NCI-H1092 (cell line): ENCODE measurements around the gene CMBL.
"Not testable (repeated sequence)": the region's sequence is repeated elsewhere in the genome, so short reads cannot be mapped to it uniquely, and the experiment has no call there.

ENCODE experiments used
- DNase-seq: peaks from one replicate; lab custom pipeline; 2025; lab: John Stamatoyannopoulos, UW

The CMBL gene

DNA sequence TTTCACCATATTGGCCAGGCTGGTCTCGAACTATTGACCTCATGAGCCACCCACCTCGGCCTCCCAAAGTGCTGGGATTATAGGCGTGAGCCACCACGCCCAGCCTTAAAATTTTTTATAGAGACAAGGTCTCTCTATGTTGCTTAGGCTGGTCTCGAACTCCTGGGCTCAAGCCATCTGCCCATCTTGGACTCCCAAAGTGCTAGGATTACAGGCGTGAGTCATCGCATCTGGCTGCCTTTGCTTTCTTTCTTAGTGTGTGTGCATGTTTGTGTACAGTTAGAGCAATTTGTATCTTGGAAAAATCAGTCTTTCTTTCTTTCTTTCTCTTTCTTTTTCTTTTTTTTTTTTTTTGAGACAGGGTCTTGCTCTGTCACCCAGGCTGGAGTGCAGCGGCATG, 22.3 kb downstream of the CMBL start:
- not testable (repeated sequence) for DNase-seq

DNA sequence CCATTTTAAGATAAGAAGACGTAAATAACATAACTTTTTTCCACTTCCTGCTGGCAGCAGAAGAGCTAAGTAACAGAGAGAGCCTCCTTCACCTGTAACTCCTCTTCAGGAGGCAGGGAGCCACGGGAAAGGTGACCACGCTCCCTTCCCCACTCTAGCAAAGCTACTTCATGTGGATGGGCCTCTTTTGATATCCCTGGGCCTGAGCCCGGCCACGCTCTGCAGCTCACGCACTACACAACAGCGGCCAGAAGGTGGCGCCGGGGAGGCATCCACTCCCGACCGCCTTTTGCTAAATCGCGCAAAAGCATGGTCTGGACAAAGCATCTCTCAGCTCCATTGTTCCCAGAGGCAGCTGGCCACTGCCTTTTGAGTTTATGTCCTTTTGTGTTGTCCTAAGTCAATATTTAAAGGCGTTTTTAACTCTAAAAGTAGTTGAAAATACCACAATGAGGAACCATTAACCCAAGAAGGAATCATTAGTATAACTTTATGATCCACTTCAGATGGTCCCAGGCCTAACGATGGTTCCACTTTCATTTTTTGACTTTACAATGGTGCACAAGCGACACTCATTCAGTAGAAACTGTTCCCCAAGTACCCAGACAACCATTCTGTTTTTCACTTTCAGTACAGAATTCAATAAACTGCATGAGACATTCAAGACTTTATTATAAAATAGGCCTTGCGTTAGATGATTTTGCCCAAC, 23.6 kb downstream of the CMBL start:
- peak; percentile 89 for DNase-seq

DNA sequence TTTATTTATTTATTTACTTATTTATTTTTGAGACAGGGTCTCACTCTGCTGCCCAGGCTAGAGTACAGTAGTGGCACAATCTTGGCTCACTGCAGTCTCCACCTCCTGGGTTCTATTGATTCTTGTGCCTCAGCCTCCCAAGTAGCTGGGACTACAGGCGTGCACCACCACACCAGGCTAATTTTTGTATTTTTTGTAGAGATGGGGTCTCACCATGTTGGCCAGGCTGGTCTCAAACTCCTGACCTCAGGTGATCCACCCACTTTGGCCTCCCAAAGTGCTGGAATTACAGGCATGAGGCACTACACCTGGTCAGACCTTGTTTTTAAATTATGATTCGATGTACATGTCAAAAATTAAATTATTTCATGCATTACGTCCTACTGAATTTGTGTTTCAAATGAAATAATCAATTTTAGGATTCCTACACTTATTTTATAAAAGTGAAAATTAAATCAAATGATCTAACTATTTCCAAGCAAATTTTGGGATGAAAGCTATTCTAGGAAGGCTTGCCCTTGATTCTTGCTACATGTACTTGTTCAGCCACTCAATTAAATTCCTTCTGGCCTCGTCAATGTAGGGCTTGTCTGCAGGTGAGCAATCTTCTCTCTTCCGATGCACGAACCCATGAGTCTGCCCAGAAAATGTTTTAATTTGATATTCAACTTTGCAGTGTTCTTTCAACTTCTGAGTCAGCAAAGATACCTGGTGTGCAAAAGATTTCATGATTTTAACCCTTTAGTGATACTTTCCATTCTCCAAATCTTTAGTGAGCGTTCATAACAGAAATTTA, 27.6 kb downstream of the CMBL start:
- no peak for DNase-seq

DNA sequence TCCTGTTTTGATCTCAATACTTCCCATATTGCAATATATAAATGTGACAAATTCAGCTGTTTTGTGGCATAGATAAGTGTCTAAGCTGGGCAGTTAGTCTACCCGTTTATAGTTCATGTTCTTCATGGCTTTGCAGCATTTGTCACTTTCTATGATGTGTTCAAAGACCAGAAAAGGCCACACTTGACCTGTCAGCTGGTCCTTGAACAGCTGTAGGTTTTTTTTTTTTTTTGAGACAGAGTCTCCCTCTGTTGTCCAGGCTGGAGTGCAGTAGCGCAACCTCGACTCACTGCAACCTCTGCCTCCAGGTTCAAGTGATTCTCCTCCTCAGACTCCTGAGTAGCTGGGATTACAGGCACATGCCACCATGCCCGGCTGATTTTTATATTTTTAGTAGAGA, 28.4 kb downstream of the CMBL start:
- no peak for DNase-seq

DNA sequence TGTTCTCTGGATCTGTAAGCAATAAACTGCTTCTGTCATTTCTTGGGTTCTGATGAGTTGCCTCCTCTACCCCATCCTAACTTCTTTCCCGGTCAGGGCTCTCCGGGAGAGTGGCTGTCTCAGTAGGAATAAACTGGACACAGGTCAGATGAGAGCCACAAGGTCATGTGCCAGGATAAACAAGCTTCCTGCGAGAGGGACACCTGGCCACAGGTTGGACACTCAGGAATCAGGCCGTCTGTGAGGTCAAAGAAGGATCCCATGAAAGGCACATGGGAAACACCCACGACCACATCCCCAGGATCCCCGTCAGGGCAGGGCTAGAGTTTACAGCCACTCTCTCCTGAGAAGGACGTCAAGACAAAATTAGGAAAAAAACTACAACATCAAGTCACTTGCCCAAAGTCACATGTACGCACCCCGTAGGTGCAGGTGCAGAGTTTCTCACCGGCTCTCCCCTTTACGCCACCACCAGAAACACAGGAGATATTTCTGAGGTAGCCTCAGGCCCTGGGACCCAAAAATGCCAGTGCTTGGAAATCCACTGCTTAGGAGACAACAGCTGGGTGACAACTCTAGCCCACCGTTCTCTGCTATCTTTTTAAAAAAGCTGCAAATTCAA, 28.9 kb downstream of the CMBL start:
- DNase-seq, result no peak

DNA sequence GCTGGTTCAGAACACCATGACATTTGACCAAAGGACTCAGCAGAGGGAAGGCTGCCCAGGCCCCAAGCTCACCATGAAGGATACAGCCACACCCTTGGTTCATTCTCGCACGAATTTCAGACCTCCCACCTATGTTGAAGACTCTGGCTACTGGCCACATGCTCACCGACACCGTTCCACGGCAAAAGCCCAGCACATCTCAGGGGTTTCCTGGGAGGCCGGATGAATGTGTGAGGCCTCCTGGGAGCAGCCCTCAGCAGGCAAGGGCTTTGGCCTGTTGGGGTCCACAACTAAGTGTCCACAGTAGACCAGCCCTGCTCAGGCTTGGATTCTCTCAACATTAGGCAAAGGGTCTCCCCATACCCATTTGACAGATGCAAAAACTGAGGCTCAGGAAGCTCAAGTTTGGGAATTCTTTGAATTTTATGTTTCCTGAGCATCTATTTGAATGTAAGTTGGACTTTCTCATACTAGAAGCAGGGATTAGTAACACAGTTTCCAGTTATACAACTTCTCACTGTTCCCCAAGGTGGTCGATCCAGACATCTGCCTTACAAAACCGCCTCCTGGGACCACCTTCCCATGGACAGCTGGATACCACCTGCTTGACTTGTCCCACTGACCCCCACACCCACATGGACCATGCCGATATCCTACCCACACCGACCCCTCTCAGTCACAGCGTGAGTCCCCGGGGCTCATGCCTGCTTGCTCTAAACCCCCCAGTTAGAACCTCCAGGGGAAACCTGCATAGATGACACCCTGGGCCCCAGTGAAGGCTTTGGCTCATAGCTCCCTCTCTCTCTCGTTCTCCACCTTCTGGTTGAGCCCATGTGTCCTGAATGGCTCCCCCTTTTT, 29.7 kb downstream of the CMBL start:
- no peak for DNase-seq

DNA sequence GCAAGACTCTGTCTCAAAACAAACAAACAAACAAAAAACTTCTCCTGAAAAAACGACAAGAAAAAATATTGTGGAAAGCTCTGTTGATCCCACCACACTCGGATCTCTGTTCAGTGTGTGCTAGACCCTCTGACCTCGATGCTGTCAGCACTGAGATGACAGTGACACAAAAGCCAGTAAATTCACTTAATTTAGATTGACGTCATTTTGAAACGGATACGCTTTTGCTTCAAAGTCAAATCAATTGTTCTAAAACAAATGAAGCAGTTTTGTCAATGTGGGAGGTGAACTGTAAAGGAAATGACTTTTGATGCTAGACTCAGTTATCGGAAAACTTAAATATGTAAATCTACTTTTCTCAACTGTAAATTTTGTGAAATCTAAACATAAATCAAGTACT, 31.0 kb downstream of the CMBL start:
- DNase-seq, result no peak

DNA sequence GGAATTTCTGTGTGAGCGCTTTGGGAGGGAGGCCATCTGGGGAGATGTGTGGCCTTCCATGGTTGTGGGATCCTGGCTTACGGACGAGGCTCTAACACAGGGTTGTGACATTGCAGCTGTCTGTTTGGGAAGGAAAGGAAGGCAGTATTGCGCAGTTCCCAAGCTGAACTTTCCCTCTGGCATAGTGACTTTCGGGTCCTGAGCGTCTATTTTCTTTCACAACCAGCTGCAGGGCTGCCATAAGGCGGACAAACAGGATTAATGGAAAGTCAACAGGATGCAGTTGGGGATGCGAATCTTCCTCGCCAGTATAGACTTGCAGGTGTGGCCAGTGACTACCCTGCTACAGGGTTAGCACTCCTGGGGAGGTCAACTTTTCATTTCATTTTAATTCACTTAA, 31.7 kb downstream of the CMBL start:
- no peak for DNase-seq

DNA sequence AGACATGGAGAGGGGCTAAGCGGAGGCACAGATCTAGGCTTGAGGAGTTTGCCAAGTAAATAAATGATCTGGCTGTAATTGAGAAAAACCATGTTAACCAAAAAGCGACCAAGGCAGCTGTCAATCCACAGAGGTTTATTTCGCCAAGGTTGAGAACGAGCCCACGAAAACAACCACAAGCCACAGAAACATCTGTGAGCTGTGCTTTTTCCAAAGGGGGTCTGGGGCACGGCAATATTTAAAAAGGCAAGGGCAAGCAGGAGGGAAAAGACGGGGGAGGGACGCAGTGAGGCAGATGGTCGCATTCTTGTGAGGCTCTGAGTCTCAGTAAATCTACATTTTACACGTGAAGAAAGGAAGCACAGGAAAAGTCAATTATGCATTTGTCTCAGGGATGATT, 32.2 kb downstream of the CMBL start:
- DNase-seq, result no peak

DNA sequence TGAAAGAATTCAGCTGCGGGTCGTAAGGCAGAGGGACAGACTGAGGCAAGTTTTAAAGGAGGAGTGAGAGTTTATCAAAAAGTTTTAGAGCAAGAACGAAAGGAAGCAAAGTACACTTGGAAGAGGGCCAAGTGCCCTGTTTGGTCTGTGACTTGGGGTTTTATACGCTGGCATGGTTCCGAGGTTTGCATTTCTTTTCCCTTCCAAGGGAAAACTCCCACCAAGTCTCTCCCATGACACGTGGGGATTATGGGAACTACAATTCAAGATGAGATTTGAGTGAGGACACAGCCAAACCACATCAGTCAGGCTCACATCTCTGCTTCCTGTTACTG, 34.9 kb downstream of the CMBL start:
- not testable (repeated sequence) for DNase-seq

DNA sequence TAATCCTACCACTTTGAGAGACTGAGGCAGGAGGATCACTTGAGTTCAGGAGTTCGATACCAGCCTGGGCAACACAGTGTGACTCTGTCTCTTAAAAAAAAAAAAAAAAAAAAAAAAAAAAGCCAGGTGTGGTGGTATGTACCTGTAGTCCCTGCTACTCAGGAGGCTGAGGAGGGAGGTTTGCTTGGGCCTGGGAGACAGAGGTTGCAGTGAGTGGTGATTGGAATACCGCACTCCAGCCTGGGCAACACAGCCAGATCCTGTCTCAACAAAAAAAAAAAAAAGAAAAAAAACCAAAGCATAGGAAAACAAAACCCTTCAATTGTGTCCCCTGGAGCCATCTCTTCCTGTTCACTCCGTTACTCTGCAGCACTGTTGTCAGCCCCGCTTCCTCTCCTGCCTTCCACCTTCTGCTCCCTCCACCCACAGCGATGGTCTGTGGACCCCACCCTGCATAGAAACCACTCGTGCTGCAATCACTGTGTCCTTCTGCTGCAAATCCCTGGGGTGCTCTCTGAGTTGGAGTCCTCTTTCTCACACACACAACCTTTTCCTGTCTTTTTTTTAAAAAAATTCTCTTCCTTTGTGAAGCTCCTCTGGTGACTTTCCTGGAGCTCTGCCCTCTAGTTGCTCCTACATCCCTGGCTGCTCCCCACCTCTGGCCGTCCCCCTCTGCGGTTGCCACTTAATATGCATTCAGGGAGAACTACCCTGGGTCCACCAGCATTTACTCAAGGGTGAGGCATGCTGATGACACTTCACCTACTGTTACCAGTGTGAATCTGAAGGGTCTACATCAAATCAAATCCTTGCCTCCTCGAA, 35.4 kb downstream of the CMBL start:
- no peak for DNase-seq

DNA sequence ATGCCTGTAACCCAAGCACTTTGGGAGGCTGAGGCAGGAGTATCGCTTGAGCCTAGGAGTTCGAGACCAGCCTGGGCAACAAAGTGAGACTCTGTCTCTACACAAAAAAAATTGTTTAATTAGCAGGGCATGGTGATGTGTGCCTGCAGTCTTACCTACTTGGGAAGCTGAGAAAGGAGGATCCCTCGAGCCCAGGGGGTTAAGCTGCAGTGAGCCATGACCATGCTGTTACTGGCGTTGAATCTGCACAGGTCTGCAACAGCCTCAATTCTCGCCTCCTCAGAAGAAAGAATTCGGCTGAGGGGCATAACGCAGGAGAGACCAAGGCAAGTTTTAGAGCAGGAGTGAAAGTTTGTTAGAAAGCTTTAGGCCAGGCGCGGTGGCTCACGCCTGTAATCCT, 39.6 kb downstream of the CMBL start:
- no peak for DNase-seq

DNA sequence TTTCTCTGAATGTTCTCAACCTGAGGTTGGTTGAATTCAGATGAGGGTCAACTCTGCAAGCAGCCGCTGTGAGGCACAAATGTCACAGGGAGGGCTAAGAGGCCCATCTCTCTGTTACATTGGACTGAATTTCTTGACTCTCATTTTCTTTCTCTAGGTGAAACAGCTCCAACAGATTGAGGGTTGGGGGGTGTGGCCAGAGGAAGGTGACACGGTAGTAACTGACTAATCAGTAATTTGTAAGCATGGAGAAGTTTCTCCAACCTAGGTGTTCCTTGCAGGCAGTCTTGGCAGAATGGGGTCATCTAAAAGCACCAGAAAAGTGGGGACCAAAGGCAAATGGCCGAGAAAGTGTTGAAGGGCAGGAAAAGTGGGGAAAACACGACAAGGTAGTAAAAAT, 40.9 kb downstream of the CMBL start:
- DNase-seq, result no peak

DNA sequence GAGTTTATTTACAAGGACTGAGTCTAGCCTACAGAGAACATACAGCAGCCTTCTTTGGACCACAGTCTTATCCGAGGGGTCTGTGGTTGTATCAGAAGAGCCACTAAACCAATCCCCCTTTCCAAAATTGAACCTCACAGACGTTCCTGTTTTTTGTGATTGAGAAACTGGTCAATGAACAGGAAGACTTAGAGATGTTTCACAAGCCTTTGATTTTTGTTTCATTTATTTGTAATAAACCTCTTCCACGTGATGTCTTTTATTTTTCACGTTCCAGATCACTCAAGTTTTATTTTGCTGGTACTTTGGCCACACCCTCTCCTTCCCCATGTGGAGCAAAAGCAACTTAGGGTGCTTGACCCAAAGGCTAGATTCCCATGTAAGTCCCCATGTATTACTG, 41.6 kb downstream of the CMBL start:
- DNase-seq, result no peak

DNA sequence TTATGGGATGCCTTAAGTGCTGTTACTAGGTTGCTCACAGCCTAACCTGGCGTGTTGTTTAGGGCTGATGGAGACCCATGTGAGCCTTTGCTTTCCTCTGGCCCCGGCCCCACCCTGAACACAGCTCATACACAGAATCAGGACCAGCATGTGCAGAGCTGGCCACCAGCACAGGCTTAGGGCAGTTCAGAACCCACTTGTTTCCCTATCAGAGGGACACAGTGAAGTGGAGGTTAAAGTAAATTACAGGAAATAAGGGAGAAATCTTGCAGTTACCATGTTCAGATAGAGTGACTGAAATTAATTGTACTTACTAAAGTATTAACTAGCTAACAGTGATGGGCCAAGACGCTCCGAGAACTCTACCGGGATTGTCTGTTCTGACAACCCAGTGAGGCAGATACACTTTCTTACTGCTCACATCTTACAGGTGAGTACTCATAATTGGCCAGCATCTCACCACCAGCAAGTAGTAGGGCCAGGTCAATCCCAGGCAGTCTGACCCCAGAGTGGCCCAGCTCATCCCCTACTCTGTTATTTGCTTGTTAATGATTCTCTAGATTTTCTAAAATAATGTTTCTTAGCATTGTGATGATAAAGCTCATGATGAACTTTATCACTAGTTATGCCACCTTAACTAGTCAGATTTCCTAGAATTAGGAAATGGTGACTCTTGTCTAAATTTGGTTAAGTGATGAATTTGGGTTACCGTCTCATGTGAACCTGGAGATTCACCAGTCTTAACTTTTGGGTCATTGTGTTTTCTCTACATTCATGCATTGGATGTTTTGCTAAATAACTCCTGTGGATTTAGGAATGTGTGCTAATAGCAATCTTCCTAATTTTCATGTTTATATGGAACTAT, 42.2 kb downstream of the CMBL start:
- no peak for DNase-seq

DNA sequence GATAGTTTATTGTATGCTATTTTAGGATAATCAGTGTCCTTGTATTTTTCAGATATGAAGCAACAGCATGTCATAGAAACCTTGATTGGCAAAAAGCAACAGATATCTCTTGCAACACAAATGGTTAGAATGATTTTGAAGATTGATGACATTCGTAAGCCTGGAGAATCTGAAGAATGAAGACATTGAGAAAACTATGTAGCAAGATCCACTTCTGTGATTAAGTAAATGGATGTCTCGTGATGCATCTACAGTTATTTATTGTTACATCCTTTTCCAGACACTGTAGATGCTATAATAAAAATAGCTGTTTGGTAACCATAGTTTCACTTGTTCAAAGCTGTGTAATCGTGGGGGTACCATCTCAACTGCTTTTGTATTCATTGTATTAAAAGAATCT, 43.1 kb downstream of the CMBL start:
- no peak for DNase-seq

DNA sequence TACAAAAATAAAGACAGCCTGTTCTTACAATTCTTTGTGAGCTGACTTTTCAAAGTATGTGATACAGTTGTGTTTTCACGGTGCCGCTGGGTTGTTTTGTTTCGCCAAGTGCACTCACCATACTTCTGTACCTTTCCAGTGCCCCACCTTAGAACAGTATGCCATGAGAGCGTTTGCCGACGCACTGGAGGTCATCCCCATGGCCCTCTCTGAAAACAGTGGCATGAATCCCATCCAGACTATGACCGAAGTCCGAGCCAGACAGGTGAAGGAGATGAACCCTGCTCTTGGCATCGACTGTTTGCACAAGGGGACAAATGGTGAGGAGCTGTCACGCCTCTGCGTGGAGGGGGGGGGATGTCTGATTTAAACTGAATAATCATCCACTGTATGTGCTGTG, 44.7 kb downstream of the CMBL start:
- no peak for DNase-seq

DNA sequence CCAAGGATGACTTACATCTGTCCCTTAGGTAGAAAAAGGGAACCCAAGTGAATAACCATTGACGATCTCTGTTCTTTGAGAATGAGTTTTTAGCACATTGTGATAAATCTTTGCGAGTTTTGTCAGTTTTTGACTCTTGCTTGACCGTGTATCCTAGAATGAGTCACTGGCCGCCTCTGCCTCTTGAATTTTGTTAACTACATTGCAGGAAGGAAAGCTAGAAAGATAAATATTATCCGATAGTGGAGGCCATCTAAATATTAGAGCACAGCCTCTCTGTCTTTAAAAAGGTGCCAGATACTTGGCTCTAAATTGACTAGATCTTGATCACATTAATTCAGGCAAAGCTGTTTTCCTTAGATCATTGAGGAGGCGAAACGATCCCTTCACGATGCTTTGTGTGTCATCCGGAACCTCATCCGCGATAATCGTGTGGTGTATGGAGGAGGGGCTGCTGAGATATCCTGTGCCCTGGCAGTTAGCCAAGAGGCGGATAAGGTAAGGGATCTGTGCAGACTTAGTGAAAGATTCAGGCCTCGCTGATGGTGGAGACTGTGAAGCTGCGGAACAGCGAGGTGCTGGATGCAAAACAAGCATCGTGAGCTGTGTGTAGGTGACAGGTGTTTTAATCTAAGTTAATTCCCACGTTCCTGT, 45.5 kb downstream of the CMBL start:
- no peak for DNase-seq

DNA sequence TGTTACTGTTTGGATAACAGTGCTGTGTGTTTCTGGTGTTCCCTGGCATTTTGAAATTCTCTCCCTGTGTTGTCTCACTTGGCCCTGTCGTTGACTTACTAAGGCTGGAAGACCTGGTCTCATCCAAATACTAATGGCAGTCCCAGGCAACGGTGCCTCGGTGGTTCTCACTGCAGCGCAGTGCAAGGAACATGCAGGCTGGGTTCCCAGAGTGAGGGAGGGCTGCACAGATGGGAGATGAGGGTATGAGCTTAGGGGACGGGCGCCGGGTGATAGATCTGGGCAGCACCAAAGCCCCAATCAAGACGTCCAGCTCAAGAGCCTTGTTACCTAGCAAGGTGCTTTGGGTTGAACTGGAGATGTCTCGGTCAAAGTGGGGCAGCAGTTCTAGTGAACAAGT, 46.6 kb downstream of the CMBL start:
- DNase-seq, result no peak

DNA sequence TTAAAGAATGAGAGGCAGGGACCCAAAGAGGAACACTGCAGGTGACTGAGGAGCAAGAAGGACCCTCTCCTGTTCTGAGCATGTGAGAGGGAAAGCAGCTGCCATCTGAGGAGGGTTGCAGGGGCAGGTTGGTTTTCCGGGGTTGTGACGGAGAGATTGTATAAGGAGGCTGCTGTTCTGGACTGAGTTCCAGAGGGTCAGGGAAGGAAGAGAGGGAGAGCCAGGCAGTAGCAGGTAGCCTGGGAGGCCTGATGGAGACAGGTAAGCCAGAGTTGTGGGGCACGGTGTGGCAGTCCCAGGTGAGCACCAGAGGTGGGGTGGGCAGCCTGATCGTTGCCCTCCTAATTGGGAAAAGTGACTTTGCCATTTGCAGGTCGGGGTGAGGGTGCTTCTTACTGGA, 47.8 kb downstream of the CMBL start:
- DNase-seq, result no peak
